HG03565 (cell line): ENCODE data around the gene OARD1.

Source experiments
- ATAC-seq: cut with Tn5 transposase; IDR thresholded peaks from one replicate; pipeline ENCODE4 v1.9.1; 2021; ENCODE audit warnings: mild to moderate bottlenecking, moderate library complexity; ENCODE audit not compliant: unreplicated experiment

The OARD1 gene

DNA sequence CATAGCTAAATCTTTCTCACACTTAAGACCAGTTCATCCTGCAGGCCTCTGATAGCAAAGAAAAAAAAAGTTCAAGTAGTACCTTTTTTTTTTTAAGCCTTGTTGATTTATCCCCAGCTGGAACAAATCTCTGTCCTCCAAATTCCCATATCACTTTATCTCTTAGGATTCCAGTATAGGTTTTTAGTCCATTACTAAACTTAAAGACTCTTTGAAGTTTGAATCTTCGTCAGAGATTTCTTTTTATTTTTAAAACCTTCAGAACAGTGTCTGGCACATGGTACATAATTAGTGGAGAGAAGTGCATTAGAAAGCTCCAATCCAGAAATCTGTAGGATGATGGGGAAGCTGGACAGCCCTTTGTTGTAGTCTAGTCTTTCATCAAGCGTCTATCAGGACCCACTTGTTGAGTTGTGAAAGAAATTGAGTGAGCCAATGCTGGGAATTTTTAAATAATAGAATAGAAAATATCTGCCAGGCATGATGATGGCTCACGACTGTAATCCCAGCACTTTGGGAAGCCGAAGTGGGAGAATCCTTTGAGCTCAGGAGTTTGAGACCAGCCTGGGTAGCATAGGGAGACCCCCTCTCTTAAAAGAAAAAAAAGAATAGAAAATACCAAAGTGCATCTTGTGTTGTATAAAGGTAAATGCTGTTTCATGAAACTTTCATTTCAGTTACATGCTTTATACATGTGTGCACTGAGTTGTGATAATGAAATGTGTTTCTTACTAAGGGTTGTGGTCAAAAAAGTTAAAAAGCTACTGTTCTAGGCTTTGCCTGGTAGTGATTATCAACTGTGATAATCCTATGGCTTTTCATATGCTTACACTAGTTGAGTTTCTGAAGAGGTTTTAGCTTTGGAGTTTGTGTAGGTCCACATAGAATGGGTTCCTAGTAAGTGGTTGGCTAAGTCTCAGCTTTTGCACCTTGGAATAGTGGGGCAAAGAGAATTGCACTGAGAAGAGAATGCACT, 3.8 kb upstream of the OARD1 start:
- ATAC-seq: no peak

DNA sequence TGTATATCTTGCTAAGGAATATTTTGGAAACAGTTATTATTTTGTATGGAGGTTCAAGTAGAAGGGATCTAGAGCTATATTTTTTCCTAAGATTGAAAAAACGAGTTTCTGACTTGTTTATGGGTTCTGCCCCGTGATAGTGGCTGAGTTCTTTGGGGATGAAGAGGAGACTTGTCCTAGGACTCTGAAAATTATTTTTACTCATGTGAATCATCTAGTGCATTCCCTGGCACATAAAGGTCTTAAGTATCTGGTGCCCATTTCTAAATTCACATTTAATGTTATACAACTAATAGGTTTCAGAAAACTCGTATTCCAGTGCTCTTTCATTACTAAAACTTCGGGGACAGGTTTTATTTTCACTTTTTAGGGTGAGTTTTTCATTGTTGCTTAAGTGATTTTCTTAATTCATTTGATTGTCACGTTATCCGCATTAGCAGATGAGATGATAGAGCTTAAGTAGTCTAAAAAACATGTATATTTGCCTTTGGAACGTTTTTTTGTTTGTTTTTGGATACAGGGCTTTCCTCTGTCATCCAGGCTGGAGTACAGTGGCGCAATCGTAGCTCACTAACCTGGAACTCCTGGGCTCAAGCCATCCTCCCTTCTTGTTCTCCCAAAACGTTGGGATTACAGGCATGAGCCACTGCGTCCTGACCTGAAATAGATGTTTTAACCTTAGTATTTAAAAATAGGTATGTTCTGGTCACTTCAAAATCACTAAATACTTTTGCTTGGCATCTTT, 2.7 kb upstream of the OARD1 start:
- ATAC-seq: no peak

DNA sequence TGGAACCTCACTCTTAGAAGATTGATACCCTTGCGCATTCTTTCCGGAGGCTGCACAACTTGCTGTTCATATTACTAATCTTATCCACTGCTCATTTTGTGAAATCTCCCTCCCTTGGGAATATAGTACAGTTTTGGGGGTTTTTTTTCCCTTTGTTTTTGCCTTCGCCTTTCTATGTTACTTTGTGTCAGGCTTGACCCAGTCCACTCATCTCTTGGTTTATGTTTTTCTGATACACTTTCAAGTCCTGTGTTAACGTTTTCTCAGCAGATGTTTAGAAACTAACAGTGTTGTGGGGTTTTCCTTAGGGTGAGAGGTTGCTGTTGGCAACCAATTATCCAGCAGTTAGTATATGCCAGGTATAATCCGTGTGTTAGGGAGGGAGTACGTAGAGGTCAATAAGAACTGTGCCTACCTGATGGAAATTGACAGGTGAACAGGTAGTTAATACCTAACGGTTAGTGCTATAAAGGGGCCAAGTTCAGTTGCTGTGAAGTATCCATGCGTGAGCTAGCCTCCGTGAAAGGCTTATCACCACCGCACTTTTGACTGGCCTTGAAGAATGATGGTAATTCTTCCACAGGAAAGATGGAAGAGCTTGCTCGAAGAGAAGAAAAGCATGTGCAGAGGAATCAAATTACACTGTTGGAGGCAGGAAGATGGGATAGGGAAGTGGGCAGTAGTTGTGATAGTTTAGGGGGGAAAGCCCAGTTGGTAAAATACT, 2.0 kb upstream of the OARD1 start:
- no peak for ATAC-seq

DNA sequence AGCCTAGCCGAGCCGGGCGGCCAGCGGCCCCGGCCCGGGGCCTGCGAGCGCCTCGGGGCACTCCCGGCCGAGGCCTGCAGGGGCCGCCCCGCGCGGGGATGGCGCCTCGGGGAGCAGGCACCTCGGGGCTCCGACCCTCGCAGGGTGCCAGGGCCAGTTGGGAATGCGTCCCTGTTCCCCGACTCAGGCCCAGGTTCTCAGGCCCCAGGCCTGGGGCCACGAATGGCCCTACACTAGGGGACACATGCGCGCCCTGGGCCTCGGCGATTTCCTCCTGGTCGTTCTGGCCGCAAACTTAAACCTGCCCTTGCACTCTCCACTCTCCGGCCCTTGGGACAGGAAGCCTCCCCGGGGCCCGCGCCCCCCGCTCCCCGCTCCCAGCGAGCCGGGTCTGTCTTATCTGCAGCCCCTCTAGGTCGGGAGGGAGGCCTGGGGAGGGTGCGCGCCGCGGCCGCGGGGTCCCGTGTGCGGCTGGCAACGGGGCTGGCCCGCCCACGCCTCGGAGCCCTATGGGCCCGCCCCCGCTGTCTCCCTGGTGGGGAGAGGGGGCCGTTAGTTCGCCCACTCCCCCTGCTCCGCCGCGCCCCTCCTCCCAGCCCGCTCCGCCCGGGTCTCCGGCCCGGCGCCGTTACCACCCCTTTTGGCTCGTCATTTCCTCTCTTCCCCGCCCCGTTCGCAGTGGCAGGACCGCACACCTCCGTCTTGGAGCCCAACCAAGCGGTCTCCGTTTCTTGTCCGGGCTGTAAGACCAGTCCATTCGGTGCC, 1.2 kb upstream of the OARD1 start:
- ATAC-seq: no peak

DNA sequence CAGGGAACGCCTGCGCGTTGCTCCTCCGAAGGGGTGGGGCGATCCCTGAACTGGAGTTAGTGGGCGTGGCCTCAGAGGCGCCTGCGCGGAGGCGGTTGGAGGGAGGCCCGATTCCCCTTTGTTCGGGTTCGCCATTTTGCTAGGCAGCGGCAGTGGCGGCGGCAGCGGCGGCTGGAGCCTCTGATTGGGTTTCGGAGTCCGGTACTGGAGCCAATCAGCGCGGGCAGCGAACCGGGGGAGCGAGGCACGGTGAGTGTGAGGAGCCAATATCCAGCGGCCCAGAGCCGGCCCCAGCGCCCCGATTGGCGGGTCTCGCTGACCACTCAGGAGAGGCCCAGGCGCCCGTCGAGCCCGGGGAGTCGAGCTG, 663 bp upstream of the OARD1 start, which contains the start of gene NFYA:
TSS of gene NFYA (plus strand) at position 139 of the 367 bp plus-strand sequence. CDS start 6,116 bp downstream, outside the sequence.
- ATAC-seq: peak; percentile 41

DNA sequence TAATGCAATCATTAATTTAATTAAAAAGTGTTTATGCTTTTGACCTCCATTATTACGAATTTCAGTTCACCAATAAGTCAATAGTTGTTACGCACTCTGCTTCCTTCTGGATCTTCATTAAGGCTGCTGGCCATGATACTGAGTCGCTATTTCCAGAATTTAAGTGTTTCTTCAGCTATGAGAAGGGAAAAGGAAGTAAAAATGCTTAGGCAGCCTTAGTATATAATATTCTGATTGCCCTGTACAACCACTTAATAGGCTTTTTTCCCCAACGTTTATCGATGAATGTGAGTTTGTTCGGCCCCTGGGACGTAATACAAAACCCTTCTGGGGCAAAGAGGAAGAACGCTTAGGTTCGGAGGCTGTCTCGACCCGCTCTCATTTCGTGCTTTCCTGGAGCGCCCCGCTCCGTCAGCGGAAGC, 644 bp downstream of the OARD1 start:
- ATAC-seq: no peak

DNA sequence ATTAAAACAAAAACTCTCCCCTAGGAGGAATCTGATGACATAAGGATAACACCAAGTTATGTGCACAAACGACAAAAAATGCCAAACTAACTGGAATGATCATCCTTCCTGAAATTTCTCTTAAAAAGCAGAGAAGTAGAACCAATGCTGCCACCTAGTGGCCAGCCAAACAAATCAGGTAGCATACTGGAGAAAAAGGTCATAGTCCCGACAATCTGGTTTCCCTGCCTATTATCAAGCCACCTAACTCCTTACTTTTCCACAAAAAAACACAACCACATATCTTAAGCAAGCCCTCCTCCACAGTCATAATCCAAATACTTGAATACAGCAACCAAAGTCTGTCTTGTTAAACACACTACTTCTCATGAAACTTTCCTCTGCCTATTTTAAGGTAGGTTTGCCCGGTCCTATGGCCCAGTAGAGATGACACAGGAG, 5.3 kb downstream of the OARD1 start:
- no peak for ATAC-seq

DNA sequence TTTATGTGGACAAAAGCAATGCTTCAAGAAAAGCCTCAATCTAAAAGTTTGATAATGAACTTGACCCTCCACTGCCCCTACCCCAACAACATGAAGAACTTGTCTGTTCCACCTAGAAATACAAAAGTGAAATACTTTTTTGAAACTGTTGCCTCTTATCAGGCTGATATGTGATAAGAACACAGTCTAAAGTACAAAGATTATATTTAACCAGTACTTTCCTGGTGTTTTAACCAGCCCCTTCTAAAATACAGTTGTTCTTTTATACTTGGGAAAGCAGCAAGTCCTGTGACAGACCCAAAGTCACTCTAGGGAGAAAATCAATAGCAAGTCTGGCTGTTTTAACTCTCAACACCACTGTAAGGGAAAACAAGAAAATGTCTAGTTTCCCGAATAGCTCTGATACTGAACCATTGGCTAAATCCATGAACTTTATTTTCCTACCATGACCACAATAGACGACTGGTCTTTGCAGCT, 6.6 kb downstream of the OARD1 start:
- ATAC-seq: no peak

DNA sequence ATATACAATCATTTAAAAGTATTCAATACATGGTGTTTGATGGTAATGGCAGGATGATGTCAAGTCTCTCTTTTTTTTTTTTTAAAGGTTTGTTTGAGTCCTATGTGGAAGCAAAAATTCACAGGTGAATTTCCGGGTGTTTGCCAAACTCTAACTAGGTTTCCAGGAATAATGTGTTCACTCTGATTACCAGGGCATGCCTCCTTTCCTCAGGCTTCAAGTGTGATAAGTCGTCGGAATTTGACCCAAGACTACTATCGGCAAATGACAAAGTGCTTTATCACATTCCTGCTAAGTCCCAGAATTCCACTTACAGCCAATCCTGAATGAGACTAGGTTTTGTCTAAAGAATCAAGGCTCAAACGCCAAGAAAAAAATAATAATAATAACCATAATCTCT, 7.3 kb downstream of the OARD1 start:
- no peak for ATAC-seq

DNA sequence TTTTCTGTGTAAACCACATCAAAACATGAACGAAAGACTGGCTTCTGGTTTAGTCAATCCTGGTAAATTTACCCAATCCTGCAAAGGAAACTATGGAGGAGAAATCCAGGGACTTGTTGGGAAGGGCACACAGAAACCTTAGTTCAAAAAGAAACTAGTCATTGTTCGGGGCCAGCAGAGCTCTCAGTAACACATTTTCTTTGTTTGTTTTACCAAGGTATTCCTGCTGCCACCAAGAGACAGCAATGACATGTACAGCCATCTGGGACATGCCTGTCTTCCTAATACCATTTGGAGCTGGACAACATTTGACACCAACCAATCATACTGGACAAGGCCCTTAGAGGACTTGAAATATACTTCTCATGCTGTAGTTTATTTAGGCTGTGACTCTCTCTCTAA, 8.3 kb downstream of the OARD1 start:
- no peak for ATAC-seq

DNA sequence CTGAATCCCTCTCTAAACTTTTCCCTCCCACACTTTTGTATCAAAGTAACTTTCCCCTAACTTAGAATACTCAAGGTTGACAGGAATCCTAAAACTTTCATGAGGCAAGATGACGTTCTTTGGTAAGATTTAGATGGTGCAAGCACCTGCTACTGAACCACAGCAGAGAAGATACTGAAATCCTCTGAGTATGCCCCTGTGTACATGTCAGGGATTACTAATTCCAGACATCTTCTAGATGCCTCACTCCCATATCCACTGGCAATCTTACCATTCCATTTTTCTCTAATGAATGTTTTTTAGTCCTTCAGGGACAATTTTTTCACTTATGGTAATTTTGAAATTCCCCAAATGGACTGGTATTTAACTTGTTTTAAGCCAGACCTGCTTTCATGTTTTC, 10.1 kb downstream of the OARD1 start:
- no peak for ATAC-seq

DNA sequence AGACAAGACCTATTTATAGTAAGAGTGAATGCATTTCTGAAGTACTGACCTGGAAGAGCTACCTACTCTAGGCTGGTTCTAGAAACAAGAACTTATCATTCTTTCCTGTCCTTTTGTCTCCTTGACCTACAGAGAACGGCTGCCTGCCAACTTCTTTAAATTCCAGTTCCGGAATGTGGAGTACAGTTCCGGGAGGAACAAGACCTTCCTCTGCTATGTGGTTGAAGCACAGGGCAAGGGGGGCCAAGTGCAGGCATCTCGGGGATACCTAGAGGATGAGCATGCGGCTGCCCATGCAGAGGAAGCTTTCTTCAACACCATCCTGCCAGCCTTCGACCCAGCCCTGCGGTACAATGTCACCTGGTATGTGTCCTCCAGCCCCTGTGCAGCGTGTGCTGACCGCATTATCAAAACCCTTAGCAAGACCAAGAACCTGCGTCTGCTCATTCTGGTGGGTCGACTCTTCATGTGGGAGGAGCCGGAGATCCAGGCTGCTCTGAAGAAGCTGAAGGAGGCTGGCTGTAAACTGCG, 10.9 kb downstream of the OARD1 start:
- no peak for ATAC-seq

DNA sequence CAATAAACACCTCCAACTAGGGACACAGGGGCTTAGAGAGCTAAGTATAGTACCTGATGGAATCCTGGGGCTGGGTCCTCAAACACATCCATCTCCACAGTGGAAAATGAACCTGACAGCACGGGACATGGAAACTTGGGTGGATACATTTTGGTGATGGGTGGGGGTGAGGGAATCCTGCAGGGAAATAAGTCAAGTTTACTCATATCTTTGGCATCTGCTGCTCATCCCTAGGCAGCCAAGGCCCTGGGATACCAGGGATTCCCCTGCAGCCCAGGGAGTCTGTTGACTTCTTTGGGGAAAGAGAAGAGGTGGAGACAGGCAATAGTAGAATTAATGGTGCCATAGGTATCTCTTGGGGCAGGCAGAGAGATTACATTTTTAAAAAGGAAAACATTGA, 12.6 kb downstream of the OARD1 start:
- no peak for ATAC-seq

DNA sequence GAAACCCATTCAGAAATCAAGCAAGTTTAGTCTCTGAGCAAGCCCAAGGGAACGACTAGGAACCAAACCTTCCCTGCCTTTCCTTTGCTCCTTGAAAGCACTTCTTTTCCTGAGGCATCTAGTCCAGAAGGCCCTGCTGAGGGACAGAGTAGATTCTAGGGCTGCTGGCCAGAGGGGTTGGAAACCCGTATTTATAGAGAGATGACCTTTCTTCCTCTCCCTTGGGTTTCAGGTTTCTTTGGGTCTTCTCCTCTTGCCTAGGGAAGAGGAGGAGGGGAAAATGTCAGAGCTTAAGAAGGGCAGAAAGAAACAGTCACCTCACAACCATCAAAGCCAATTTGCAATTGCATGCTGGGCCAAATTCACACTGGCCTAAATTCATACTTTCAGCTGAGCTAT, 13.4 kb downstream of the OARD1 start:
- ATAC-seq: no peak

DNA sequence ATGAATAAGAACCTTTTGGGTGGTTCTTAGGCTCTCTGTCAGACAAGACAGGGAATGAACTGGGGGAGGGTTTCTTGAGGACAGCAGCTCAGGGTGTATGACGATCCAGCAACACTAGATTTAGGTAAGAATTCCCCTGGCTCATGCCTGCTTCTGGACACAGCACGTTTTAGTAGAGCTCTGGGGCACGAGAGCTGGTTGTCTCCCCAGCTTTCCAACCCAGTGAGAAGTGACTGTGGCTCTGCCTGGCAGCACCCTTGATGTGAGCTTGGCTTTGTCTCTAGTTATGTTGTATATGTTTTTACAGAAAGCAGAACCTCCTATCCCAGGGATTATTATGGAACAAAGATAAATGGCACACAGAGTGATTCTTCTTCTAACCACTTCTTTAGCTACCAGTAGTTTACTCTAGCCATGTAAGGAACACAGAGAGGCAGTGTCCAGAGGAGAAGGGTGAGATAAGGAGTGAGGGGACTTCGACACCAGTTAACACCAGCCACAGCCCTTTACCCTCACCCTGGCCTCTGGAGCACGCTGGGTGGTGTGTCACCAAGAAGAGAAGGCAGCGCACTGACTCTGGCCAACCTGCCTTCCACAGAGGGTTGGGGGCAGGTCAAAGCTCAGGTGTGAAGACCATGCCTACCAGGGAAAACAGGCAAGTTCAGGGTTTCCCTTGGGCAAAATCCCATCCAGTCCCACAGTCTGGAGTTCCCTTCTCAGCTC, 15.2 kb downstream of the OARD1 start:
- no peak for ATAC-seq

DNA sequence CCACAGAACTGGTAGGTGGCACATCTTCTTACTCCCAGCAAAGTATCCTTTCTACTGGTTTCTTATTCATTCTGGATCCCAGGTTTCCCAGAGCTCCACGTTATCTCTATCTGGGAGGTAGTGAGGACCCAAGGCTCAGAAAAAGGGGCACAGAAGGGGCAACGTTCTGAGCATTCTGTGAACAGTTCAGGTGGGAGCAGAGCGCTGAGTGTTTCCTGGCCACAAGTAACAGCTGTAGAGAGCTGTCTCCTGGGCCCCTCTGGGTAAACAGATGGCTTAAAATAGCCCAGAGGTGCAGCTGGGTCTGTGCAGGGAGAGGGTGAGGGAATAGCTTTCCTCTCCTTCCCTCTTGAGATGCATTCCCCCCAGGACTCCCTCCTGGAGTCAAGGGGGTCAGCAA, 17.0 kb downstream of the OARD1 start:
- ATAC-seq: no peak

DNA sequence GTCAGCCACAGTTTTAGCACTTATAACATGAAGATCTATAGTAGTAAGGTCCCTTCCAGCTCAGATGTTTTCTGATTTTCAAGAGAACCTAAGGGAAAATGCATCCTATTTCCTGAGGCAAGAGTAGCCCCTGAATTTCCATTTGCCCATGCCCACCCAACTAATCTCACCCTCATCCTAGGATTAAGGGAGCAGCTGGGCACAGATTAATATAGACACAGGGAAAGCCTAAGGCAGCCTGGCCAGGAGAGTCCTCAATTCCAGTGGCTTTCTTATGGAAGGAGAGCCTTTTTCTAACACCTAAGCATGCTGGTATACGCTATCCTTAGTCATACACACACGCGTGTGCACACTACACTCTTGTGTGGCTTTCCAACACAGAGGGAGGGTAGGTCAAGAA, 17.6 kb downstream of the OARD1 start:
- no peak for ATAC-seq

DNA sequence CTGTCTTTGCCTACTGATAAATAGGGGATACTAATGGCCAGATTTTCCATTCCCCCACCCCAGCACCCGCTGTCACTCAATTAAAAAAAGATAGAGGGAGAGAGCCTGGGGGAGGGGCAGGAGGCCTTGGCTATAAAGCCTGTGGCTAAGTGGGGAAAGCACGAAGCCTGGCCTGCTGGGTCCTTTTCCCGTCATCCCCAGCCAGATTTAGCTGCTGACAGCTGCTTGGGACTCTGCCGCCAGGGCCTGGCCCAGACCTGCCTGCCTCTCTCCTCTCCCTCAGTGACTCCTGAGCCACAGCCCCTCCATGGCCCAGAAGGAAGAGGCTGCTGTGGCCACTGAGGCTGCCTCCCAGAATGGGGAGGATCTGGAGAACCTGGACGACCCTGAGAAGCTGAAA, 19.1 kb downstream of the OARD1 start, which contains the start of gene APOBEC2:
TSS of gene APOBEC2 (plus strand) at position 162 of the 400 bp plus-strand sequence. CDS start at position 308, 146 bp downstream.
- no peak for ATAC-seq

DNA sequence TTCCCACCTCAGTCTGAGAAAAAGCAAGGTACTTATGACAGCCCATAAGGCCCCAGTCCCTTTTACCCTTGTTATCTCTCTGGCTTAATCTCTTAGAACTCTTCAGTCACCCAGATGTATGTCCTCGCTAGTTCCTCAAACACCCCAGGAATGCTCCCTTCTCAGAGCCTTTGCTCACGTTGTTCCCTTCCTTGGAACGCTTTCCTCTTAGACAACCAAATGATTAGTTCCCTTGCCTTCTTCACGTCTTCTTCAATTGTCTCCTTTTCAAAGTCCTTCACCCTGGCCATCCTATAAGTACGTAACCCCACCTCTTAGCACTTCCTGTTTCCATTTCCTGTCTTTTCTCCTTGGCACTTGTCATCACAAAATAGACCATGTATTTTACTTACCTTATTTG, 20.3 kb downstream of the OARD1 start:
- ATAC-seq: no peak
